ENCODE data around the gene LYPD6. TPM values are rescaled to one million over a fixed set of nuclear protein-coding genes. Genes with fewer than 3 reads are reported as not detected.

LYPD6 gene
- total and polyA plus RNA-seq, 10 donors: 0.05 to 2.3 (median 0.41) TPM

GRCh38 chr2:149473521-149473920, 143.1 kb downstream of the LYPD6 start:
- H3K4me3 ChIP-seq: no peak overlapping the region
- no peaks in the 10 kb centered on the region for H3K27me3 ChIP-seq (replicated peaks in 1 of 7)
- H3K36me3 ChIP-seq: no peaks in the 10 kb centered on the region
- no peaks in the 10 kb centered on the region for H3K9me3 ChIP-seq
- intact Hi-C loops (cut with DNase I; ENCODE audit: low total_unique reads): no loop called here
- H3K4me1 ChIP-seq: no peaks in the 10 kb centered on the region
- no peak for TF ChIP-seq POLR2A (IDR thresholded peaks at IDR 0.05)
- TF ChIP-seq CTCF (IDR thresholded peaks at IDR 0.05 in 8 of 11, conservative IDR thresholded peaks at IDR 0.05 in 3 of 11): no peak
- no peak for TF ChIP-seq POLR2AphosphoS5 (IDR thresholded peaks at IDR 0.05)
- H3K27ac ChIP-seq: no peak overlapping the region
- DNase-seq: no peak

GRCh38 chr2:149483004-149483605, 152.7 kb downstream of the LYPD6 start:
- no peak for DNase-seq
- H3K27ac ChIP-seq: no peak overlapping the region
- H3K4me1 ChIP-seq: no peaks in the 10 kb centered on the region
- peaks cover 0 to 9% (median 0%) of the 10 kb centered on the region in 7 donors for H3K27me3 ChIP-seq (replicated peaks in 1 of 7)
- no peaks in the 10 kb centered on the region for H3K36me3 ChIP-seq
- no peak overlapping the region for H3K4me3 ChIP-seq
- 75 to 84% (median 82%) methylated on average over 4 of the region's 4 CpGs for WGBS, 5 donors
- intact Hi-C loops (cut with DNase I; ENCODE audit: low total_unique reads): no loop called here
- TF ChIP-seq CTCF (IDR thresholded peaks at IDR 0.05 in 8 of 11, conservative IDR thresholded peaks at IDR 0.05 in 3 of 11) (no peak), POLR2A (IDR thresholded peaks at IDR 0.05) (no peak), POLR2AphosphoS5 (IDR thresholded peaks at IDR 0.05) (no peak)
- no peaks in the 10 kb centered on the region for H3K9me3 ChIP-seq

GRCh38 chr2:149486664-149487063, 156.3 kb downstream of the LYPD6 start:
- Histone ChIP-seq H3K27ac (no peak overlapping the region), H3K4me3 (no peak overlapping the region), H3K36me3 (no peaks in the 10 kb centered on the region), H3K27me3 (replicated peaks in 1 of 7) (peaks cover 0 to 9% (median 0%) of the 10 kb centered on the region in 7 donors), H3K9me3 (no peaks in the 10 kb centered on the region), H3K4me1 (no peaks in the 10 kb centered on the region)
- WGBS, 5 donors: 81 to 91% (median 84%) methylated on average over 3 of the region's 3 CpGs
- intact Hi-C loops (cut with DNase I; ENCODE audit: low total_unique reads): no loop called here
- DNase-seq: no peak
- TF ChIP-seq CTCF (IDR thresholded peaks at IDR 0.05 in 8 of 11, conservative IDR thresholded peaks at IDR 0.05 in 3 of 11) (no peak), POLR2A (IDR thresholded peaks at IDR 0.05) (no peak), POLR2AphosphoS5 (IDR thresholded peaks at IDR 0.05) (no peak)

- Histone ChIP-seq H3K4me1 (no peaks in the 10 kb centered on the region), H3K27ac (no peak overlapping the region), H3K4me3 (no peak overlapping the region), H3K36me3 (no peaks in the 10 kb centered on the region), H3K9me3 (no peaks in the 10 kb centered on the region), H3K27me3 (replicated peaks in 1 of 7) (peaks cover 0 to 9% (median 0%) of the 10 kb centered on the region in 7 donors)
- TF ChIP-seq CTCF (IDR thresholded peaks at IDR 0.05 in 8 of 11, conservative IDR thresholded peaks at IDR 0.05 in 3 of 11): no peak
- no peak for TF ChIP-seq POLR2A (IDR thresholded peaks at IDR 0.05)
- TF ChIP-seq POLR2AphosphoS5 (IDR thresholded peaks at IDR 0.05): no peak
- intact Hi-C loops (cut with DNase I; ENCODE audit: low total_unique reads): no loop called here
- no peak for DNase-seq
- WGBS, 5 donors: 62 to 85% (median 73%) methylated on average over 1 of the region's 1 CpG
Measured at GRCh38 chr2:149487189-149487588, 156.8 kb downstream of the LYPD6 start.

Measured in spleen (tissue), 11 donors.